WTC11 (cell line): ENCODE results near the gene RPS27A. TPM values are rescaled to one million over a fixed set of nuclear protein-coding genes. Genes with fewer than 3 reads are reported as not detected.

Experiments
- ATAC-seq: fragments of 200-7000 bp; cut with Tn5 transposase; 2 replicates; pipeline ENCODE4 v1.10.0; 2021; ENCODE audit warnings: mild to moderate bottlenecking, moderate library complexity
- CTCF ChIA-PET: fragments of 300-600 bp; sonication (Branson Sonifier 250); formaldehyde crosslinking; loops from one replicate; lab custom pipeline; 2021; ENCODE audit warnings: antibody characterized with exemption; lab: Charles Lee
- POLR2A ChIA-PET: fragments of 350-600 bp; sonication (Branson Sonifier 250); formaldehyde crosslinking; loops from one replicate; lab custom pipeline; 2021; ENCODE audit warnings: antibody characterized with exemption; lab: Charles Lee
- DNase-seq: peaks from one replicate; pipeline ENCODE4 v3.0.0; 2021; ENCODE audit warnings: low spot score
- H3K27ac Mint-ChIP-seq: 2 replicates; pipeline ENCODE4 v1.8.0; 2021; ENCODE audit warnings: mixed read lengths
- H3K27me3 Mint-ChIP-seq: 2 replicates; pipeline ENCODE4 v1.8.0; 2021; ENCODE audit warnings: low read depth, mild to moderate bottlenecking, moderate library complexity, mixed read lengths
- H3K36me3 Mint-ChIP-seq: 2 replicates; pipeline ENCODE4 v1.8.0; 2021; ENCODE audit warnings: mixed read lengths
- H3K4me1 Mint-ChIP-seq: 2 replicates; pipeline ENCODE4 v1.8.0; 2022; ENCODE audit warnings: mixed read lengths
- H3K4me3 Mint-ChIP-seq: 2 replicates; pipeline ENCODE4 v1.8.0; 2021; ENCODE audit warnings: mild to moderate bottlenecking, moderate library complexity, mixed read lengths
- H3K9me3 Mint-ChIP-seq: 2 replicates; pipeline ENCODE4 v1.8.0; 2021; ENCODE audit warnings: mixed read lengths
- ATF1 ChIP-seq: sonication (generic); formaldehyde crosslinking; IDR thresholded peaks from 2 replicates; pipeline ENCODE4 v1.8.1; 2023; ENCODE audit warnings: mild to moderate bottlenecking, moderate library complexity, missing genetic modification reagents
- CREM ChIP-seq: sonication (generic); formaldehyde crosslinking; IDR thresholded peaks from 2 replicates; pipeline ENCODE4 v1.8.1; 2022; ENCODE audit warnings: mild to moderate bottlenecking, missing genetic modification reagents, moderate library complexity
- EMX1 ChIP-seq: fragments of 250-450 bp; sonication (Bioruptor Pico); IDR thresholded peaks from 2 replicates; pipeline ENCODE4 v1.8.0; 2021; ENCODE audit warnings: mild to moderate bottlenecking
- ESRRA ChIP-seq: sonication (generic); formaldehyde crosslinking; IDR thresholded peaks from 2 replicates; pipeline ENCODE4 v1.8.1; 2022; ENCODE audit warnings: mild to moderate bottlenecking, missing genetic modification reagents, borderline replicate concordance
- ETV6 ChIP-seq: sonication (generic); formaldehyde crosslinking; IDR thresholded peaks from 2 replicates; pipeline ENCODE4 v1.8.1; 2022; ENCODE audit warnings: mild to moderate bottlenecking, missing genetic modification reagents
- FOXK1 ChIP-seq: sonication (generic); formaldehyde crosslinking; IDR thresholded peaks from 2 replicates; pipeline ENCODE4 v1.8.0; 2022; ENCODE audit warnings: mild to moderate bottlenecking, moderate library complexity, missing genetic modification reagents
- FOXP1 ChIP-seq: sonication (generic); formaldehyde crosslinking; IDR thresholded peaks from 2 replicates; pipeline ENCODE4 v1.8.0; 2022; ENCODE audit warnings: missing genetic modification reagents, mild to moderate bottlenecking, moderate library complexity, borderline replicate concordance
- GABPB1 ChIP-seq: sonication (generic); formaldehyde crosslinking; IDR thresholded peaks from 2 replicates; pipeline ENCODE4 v1.8.1; 2023; ENCODE audit warnings: mild to moderate bottlenecking, missing genetic modification reagents
- IRF2 ChIP-seq: sonication (generic); formaldehyde crosslinking; IDR thresholded peaks from 2 replicates; pipeline ENCODE4 v1.8.0; 2022; ENCODE audit warnings: low read depth, missing genetic modification reagents, borderline replicate concordance
- JUN ChIP-seq: sonication (generic); formaldehyde crosslinking; IDR thresholded peaks from 2 replicates; pipeline ENCODE4 v1.8.0; 2023; ENCODE audit warnings: mild to moderate bottlenecking, missing genetic modification reagents
- MYBL2 ChIP-seq: sonication (generic); formaldehyde crosslinking; IDR thresholded peaks from 2 replicates; pipeline ENCODE4 v1.8.1; 2023; ENCODE audit warnings: mild to moderate bottlenecking, moderate library complexity, missing genetic modification reagents
- NFATC4 ChIP-seq: fragments of 250-450 bp; sonication (Bioruptor Pico); IDR thresholded peaks from 2 replicates; pipeline ENCODE4 v1.9.0; 2021; ENCODE audit warnings: mild to moderate bottlenecking
- NFE2L1 ChIP-seq: sonication (generic); formaldehyde crosslinking; IDR thresholded peaks from 2 replicates; pipeline ENCODE4 v1.8.1; 2023; ENCODE audit warnings: missing genetic modification reagents
- SP1 ChIP-seq: sonication (generic); formaldehyde crosslinking; conservative IDR thresholded peaks from 2 replicates; pipeline ENCODE4 v1.8.1; 2022; ENCODE audit warnings: missing genetic modification reagents
- TEAD4 ChIP-seq: sonication (generic); formaldehyde crosslinking; IDR thresholded peaks from 2 replicates; pipeline ENCODE4 v1.8.0; 2022; ENCODE audit warnings: mild to moderate bottlenecking, missing genetic modification reagents
- ZNF138 ChIP-seq: sonication (generic); formaldehyde crosslinking; conservative IDR thresholded peaks from 2 replicates; pipeline ENCODE4 v1.8.1; 2022; ENCODE audit warnings: mild to moderate bottlenecking, moderate library complexity, missing genetic modification reagents
- ZNF423 ChIP-seq: fragments of 250-450 bp; sonication (Bioruptor Pico); IDR thresholded peaks from 2 replicates; pipeline ENCODE4 v2.1.2; 2022; ENCODE audit warnings: mild to moderate bottlenecking, moderate library complexity
- total RNA-seq: library from RNA; stranded (reverse); gene quantifications from 3 replicates; pipeline ENCODE4 v1.2.3, GENCODE V29; 2021
- TF ChIP-seq, protein P1 (sequence below): sonication (generic); formaldehyde crosslinking; IDR thresholded peaks from 2 replicates; pipeline ENCODE4 v1.8.0; 2022; ENCODE audit warnings: mild to moderate bottlenecking, missing genetic modification reagents
- TF ChIP-seq, protein P2 (sequence below): sonication (generic); formaldehyde crosslinking; IDR thresholded peaks from 2 replicates; pipeline ENCODE4 v1.8.0; 2023; ENCODE audit warnings: missing genetic modification reagents
- TF ChIP-seq, protein P3 (sequence below): sonication (generic); formaldehyde crosslinking; IDR thresholded peaks from 2 replicates; pipeline ENCODE4 v1.8.0; 2022; ENCODE audit warnings: mild to moderate bottlenecking, missing genetic modification reagents
- TF ChIP-seq, protein P4 (sequence below): sonication (generic); formaldehyde crosslinking; IDR thresholded peaks from 2 replicates; pipeline ENCODE4 v1.8.0; 2023; ENCODE audit warnings: missing genetic modification reagents, mild to moderate bottlenecking, borderline replicate concordance
- TF ChIP-seq, protein P5 (sequence below): sonication (generic); formaldehyde crosslinking; IDR thresholded peaks from 2 replicates; pipeline ENCODE4 v1.8.0; 2022; ENCODE audit warnings: mild to moderate bottlenecking, missing genetic modification reagents
- TF ChIP-seq, protein P6 (sequence below): sonication (generic); formaldehyde crosslinking; IDR thresholded peaks from 2 replicates; pipeline ENCODE4 v1.8.1; 2023; ENCODE audit warnings: mild to moderate bottlenecking, moderate library complexity, missing genetic modification reagents
- TF ChIP-seq, protein P7 (sequence below): sonication (generic); formaldehyde crosslinking; IDR thresholded peaks from 2 replicates; pipeline ENCODE4 v1.8.0; 2022; ENCODE audit warnings: mild to moderate bottlenecking, missing genetic modification reagents
- TF ChIP-seq, protein P8 (sequence below): sonication (generic); formaldehyde crosslinking; IDR thresholded peaks from 2 replicates; pipeline ENCODE4 v1.8.1; 2022; ENCODE audit warnings: missing genetic modification reagents, borderline replicate concordance

The RPS27A gene
- total RNA-seq, 1 experiment from 2014 or later = 1,424 TPM

DNA sequence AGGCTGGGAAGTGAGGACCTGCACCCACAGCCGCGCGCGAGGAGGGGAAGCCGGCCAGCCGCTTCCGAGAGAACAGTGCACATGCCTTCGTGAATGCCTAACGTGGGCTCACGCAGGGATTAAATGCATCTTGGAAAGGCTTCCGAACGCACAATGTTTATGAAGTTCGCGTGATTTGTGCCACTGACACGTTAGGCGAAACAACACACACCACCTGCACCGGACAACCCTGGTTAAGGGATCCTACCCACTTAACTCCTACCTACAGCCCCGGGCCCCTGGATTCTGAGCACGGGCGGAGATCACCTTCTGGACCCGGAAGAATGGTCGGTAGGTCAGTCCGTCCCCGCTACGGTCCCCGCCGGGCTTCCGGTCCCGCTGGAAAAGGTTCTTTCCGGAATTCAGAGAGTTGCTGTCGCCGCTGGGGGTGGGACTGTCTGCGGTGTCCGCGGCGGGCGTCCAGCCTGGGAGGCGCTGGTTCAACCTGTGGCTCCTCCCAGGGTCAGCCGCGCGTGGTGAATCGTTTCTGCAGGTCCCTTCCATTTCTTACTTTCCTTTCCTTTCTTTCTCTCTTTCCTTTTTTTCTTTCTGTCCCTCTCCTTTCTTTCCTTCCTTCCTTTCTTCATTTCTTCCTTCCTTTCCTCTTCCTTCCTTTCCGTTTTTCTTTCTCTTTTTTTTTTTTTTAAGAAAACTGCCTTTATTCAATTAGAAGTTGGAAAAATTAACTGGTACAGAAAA, 36.6 kb downstream of the RPS27A start, which contains the start of gene MTIF2:
MTIF2 (minus strand) TSS at position 325 of the 738 bp plus-strand sequence. CDS start 5,373 bp downstream, outside the sequence.
- POLR2A ChIA-PET = no interaction called here
- Mint-ChIP-seq H3K4me3 (peak within 1 kb of the TSS; percentile 95), H3K36me3 (peaks cover 10% of the 10 kb centered on the region), H3K27ac (peak within 1 kb of the TSS; percentile 85), H3K9me3 (no peaks in the 10 kb centered on the region), H3K4me1 (peaks cover 10% of the 10 kb centered on the region; the same call in 1 of the 2 replicates), H3K27me3 (no peaks in the 10 kb centered on the region)
- peak; percentile 97 for ATAC-seq
- DNase-seq = peak; percentile 95
- CTCF ChIA-PET = no interaction called here
- TF ChIP-seq IRF2 (no peak), ATF1 (CRISPR knock-in tag) (0 out of 2 replicates have a peak, but pooled peaks have one; percentile 21), FOXP1 (CRISPR knock-in tag) (peak; percentile 82; the same call in 1 of the 2 replicates), ESRRA (CRISPR knock-in tag) (peak; percentile 91; the same call in 1 of the 2 replicates), EMX1 (no peak), JUN (peak; percentile 53; the same call in 1 of the 2 replicates), FOXK1 (CRISPR knock-in tag) (peak; percentile 91), SP1 (CRISPR knock-in tag) (peak; percentile 81), GABPB1 (CRISPR knock-in tag) (peak; percentile 96), ZNF423 (CRISPR knock-in tag) (peak; percentile 64), ZNF138 (CRISPR knock-in tag) (no peak), ETV6 (CRISPR knock-in tag) (peak; percentile 97), CREM (CRISPR knock-in tag) (peak; percentile 79), NFATC4 (no peak), NFE2L1 (CRISPR knock-in tag) (0 out of 2 replicates have a peak, but pooled peaks have one; percentile 14), TEAD4 (CRISPR knock-in tag) (0 out of 2 replicates have a peak, but pooled peaks have one; percentile 10), MYBL2 (CRISPR knock-in tag) (peak; percentile 87; the same call in 1 of the 2 replicates)
- TF ChIP-seq, protein P1, sequence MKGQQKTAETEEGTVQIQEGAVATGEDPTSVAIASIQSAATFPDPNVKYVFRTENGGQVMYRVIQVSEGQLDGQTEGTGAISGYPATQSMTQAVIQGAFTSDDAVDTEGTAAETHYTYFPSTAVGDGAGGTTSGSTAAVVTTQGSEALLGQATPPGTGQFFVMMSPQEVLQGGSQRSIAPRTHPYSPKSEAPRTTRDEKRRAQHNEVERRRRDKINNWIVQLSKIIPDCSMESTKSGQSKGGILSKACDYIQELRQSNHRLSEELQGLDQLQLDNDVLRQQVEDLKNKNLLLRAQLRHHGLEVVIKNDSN = no peak; the same call in 1 of the 2 replicates
- TF ChIP-seq, protein P2, sequence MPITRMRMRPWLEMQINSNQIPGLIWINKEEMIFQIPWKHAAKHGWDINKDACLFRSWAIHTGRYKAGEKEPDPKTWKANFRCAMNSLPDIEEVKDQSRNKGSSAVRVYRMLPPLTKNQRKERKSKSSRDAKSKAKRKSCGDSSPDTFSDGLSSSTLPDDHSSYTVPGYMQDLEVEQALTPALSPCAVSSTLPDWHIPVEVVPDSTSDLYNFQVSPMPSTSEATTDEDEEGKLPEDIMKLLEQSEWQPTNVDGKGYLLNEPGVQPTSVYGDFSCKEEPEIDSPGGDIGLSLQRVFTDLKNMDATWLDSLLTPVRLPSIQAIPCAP (CRISPR knock-in tag) = peak; percentile 26; the same call in 1 of the 2 replicates
- TF ChIP-seq, protein P3, sequence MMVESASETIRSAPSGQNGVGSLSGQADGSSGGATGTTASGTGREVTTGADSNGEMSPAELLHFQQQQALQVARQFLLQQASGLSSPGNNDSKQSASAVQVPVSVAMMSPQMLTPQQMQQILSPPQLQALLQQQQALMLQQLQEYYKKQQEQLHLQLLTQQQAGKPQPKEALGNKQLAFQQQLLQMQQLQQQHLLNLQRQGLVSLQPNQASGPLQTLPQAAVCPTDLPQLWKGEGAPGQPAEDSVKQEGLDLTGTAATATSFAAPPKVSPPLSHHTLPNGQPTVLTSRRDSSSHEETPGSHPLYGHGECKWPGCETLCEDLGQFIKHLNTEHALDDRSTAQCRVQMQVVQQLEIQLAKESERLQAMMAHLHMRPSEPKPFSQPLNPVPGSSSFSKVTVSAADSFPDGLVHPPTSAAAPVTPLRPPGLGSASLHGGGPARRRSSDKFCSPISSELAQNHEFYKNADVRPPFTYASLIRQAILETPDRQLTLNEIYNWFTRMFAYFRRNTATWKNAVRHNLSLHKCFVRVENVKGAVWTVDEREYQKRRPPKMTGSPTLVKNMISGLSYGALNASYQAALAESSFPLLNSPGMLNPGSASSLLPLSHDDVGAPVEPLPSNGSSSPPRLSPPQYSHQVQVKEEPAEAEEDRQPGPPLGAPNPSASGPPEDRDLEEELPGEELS (CRISPR knock-in tag) = peak; percentile 71
- TF ChIP-seq, protein P4, sequence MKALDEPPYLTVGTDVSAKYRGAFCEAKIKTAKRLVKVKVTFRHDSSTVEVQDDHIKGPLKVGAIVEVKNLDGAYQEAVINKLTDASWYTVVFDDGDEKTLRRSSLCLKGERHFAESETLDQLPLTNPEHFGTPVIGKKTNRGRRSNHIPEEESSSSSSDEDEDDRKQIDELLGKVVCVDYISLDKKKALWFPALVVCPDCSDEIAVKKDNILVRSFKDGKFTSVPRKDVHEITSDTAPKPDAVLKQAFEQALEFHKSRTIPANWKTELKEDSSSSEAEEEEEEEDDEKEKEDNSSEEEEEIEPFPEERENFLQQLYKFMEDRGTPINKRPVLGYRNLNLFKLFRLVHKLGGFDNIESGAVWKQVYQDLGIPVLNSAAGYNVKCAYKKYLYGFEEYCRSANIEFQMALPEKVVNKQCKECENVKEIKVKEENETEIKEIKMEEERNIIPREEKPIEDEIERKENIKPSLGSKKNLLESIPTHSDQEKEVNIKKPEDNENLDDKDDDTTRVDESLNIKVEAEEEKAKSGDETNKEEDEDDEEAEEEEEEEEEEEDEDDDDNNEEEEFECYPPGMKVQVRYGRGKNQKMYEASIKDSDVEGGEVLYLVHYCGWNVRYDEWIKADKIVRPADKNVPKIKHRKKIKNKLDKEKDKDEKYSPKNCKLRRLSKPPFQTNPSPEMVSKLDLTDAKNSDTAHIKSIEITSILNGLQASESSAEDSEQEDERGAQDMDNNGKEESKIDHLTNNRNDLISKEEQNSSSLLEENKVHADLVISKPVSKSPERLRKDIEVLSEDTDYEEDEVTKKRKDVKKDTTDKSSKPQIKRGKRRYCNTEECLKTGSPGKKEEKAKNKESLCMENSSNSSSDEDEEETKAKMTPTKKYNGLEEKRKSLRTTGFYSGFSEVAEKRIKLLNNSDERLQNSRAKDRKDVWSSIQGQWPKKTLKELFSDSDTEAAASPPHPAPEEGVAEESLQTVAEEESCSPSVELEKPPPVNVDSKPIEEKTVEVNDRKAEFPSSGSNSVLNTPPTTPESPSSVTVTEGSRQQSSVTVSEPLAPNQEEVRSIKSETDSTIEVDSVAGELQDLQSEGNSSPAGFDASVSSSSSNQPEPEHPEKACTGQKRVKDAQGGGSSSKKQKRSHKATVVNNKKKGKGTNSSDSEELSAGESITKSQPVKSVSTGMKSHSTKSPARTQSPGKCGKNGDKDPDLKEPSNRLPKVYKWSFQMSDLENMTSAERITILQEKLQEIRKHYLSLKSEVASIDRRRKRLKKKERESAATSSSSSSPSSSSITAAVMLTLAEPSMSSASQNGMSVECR (CRISPR knock-in tag) = 0 out of 2 replicates have a peak, but pooled peaks have one; percentile 31
- TF ChIP-seq, protein P5, sequence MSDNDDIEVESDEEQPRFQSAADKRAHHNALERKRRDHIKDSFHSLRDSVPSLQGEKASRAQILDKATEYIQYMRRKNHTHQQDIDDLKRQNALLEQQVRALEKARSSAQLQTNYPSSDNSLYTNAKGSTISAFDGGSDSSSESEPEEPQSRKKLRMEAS (CRISPR knock-in tag) = peak; percentile 85
- TF ChIP-seq, protein P6, sequence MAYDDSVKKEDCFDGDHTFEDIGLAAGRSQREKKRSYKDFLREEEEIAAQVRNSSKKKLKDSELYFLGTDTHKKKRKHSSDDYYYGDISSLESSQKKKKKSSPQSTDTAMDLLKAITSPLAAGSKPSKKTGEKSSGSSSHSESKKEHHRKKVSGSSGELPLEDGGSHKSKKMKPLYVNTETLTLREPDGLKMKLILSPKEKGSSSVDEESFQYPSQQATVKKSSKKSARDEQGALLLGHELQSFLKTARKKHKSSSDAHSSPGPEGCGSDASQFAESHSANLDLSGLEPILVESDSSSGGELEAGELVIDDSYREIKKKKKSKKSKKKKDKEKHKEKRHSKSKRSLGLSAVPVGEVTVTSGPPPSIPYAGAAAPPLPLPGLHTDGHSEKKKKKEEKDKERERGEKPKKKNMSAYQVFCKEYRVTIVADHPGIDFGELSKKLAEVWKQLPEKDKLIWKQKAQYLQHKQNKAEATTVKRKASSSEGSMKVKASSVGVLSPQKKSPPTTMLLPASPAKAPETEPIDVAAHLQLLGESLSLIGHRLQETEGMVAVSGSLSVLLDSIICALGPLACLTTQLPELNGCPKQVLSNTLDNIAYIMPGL (CRISPR knock-in tag) = peak; percentile 86
- TF ChIP-seq, protein P7, sequence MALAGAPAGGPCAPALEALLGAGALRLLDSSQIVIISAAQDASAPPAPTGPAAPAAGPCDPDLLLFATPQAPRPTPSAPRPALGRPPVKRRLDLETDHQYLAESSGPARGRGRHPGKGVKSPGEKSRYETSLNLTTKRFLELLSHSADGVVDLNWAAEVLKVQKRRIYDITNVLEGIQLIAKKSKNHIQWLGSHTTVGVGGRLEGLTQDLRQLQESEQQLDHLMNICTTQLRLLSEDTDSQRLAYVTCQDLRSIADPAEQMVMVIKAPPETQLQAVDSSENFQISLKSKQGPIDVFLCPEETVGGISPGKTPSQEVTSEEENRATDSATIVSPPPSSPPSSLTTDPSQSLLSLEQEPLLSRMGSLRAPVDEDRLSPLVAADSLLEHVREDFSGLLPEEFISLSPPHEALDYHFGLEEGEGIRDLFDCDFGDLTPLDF (CRISPR knock-in tag) = no peak
- TF ChIP-seq, protein P8, sequence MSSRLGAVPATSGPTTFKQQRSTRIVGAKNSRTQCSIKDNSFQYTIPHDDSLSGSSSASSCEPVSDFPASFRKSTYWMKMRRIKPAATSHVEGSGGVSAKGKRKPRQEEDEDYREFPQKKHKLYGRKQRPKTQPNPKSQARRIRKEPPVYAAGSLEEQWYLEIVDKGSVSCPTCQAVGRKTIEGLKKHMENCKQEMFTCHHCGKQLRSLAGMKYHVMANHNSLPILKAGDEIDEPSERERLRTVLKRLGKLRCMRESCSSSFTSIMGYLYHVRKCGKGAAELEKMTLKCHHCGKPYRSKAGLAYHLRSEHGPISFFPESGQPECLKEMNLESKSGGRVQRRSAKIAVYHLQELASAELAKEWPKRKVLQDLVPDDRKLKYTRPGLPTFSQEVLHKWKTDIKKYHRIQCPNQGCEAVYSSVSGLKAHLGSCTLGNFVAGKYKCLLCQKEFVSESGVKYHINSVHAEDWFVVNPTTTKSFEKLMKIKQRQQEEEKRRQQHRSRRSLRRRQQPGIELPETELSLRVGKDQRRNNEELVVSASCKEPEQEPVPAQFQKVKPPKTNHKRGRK (CRISPR knock-in tag) = peak; percentile 98
